H9 (cell line): Measurements from ENCODE around the gene PLD1. TPM values are rescaled to one million over a fixed set of nuclear protein-coding genes. Genes with fewer than 3 reads are reported as not detected.

Experiments used
- DNase-seq: peaks from one replicate; pipeline ENCODE4 v3.0.0-alpha.2; 2017
- H2AFZ ChIP-seq: one replicate; pipeline ENCODE4 v1.6.1; 2013; ENCODE audit warnings: mild to moderate bottlenecking, low read length, control low read depth, moderate library complexity
- H2AK5ac ChIP-seq: 2 replicates; pipeline ENCODE4 v1.6.1; 2013; ENCODE audit warnings: low read length, control low read depth, mixed read lengths; ENCODE audit not compliant: insufficient read length
- H2BK120ac ChIP-seq: one replicate; pipeline ENCODE4 v1.6.1; 2013; ENCODE audit warnings: low read depth, mild to moderate bottlenecking, low read length, control low read depth, inconsistent platforms; ENCODE audit not compliant: poor library complexity, severe bottlenecking
- H2BK12ac ChIP-seq: 2 replicates; pipeline ENCODE4 v1.6.1; 2013; ENCODE audit warnings: low read length, control low read depth, mixed read lengths, low read depth; ENCODE audit not compliant: insufficient read length
- H2BK15ac ChIP-seq: 2 replicates; pipeline ENCODE4 v1.6.1; 2013; ENCODE audit warnings: low read depth, low read length, control low read depth
- H2BK20ac ChIP-seq: one replicate; pipeline ENCODE4 v1.6.1; 2013; ENCODE audit warnings: low read depth, mild to moderate bottlenecking, low read length, control low read depth, inconsistent platforms; ENCODE audit not compliant: poor library complexity, severe bottlenecking
- H2BK5ac ChIP-seq: 2 replicates; pipeline ENCODE4 v1.6.1; 2013; ENCODE audit warnings: low read length, control low read depth, mixed read lengths; ENCODE audit not compliant: insufficient read length
- H3K14ac ChIP-seq: 2 replicates; pipeline ENCODE4 v1.6.1; 2013; ENCODE audit warnings: low read length, control low read depth; ENCODE audit not compliant: insufficient read depth
- H3K18ac ChIP-seq: 2 replicates; pipeline ENCODE4 v1.6.1; 2013; ENCODE audit warnings: low read depth, mild to moderate bottlenecking, mixed read lengths, low read length, control low read depth; ENCODE audit not compliant: insufficient read length
- H3K23ac ChIP-seq: 2 replicates; pipeline ENCODE4 v1.6.1; 2013; ENCODE audit warnings: low read length, control low read depth, mixed read lengths, low read depth; ENCODE audit not compliant: insufficient read length
- H3K23me2 ChIP-seq: 2 replicates; pipeline ENCODE4 v1.6.1; 2013; ENCODE audit warnings: low read depth, mild to moderate bottlenecking, mixed read lengths, low read length, control low read depth; ENCODE audit not compliant: insufficient read length, poor library complexity, severe bottlenecking
- H3K27ac ChIP-seq: 2 replicates; pipeline ENCODE4 v1.5.1; 2013; ENCODE audit warnings: low read length, control low read depth, mixed read lengths, low read depth; ENCODE audit not compliant: insufficient read length
- H3K27me3 ChIP-seq: 2 replicates; pipeline ENCODE4 v1.6.1; 2013; ENCODE audit warnings: low read length, control low read depth, inconsistent platforms; ENCODE audit not compliant: insufficient read depth
- H3K4ac ChIP-seq: 2 replicates; pipeline ENCODE4 v1.6.1; 2013; ENCODE audit warnings: low read depth, mild to moderate bottlenecking, control low read depth, inconsistent platforms, low read length, moderate library complexity
- H3K4me1 ChIP-seq: 2 replicates; pipeline ENCODE4 v1.6.1; 2013; ENCODE audit warnings: low read length, control low read depth, inconsistent platforms; ENCODE audit not compliant: insufficient read depth
- H3K4me2 ChIP-seq: 2 replicates; pipeline ENCODE4 v1.6.1; 2013; ENCODE audit warnings: low read length, control low read depth, mixed read lengths; ENCODE audit not compliant: insufficient read length, insufficient read depth
- H3K56ac ChIP-seq: 2 replicates; pipeline ENCODE4 v1.6.1; 2013; ENCODE audit warnings: low read depth, mild to moderate bottlenecking, mixed read lengths, low read length, control low read depth; ENCODE audit not compliant: insufficient read length
- H3K79me1 ChIP-seq: 2 replicates; pipeline ENCODE4 v1.6.1; 2013; ENCODE audit warnings: low read depth, mild to moderate bottlenecking, moderate library complexity, low read length, control low read depth, inconsistent platforms; ENCODE audit not compliant: insufficient read depth, poor library complexity, severe bottlenecking
- H3K79me2 ChIP-seq: 2 replicates; pipeline ENCODE4 v1.6.1; 2013; ENCODE audit warnings: low read length, control low read depth, inconsistent platforms; ENCODE audit not compliant: insufficient read depth
- H3K9ac ChIP-seq: 2 replicates; pipeline ENCODE4 v1.6.1; 2013; ENCODE audit warnings: low read length, control low read depth, mixed read lengths; ENCODE audit not compliant: insufficient read length; ENCODE audit errors: extremely low read depth
- H3K9me3 ChIP-seq: one replicate; pipeline ENCODE4 v1.6.1; 2013; ENCODE audit warnings: low read depth, low read length, inconsistent platforms; ENCODE audit not compliant: control insufficient read depth
- H3T11ph ChIP-seq: one replicate; pipeline ENCODE4 v1.6.1; 2013; ENCODE audit warnings: mild to moderate bottlenecking, low read length, control low read depth, inconsistent platforms
- H4K20me1 ChIP-seq: one replicate; pipeline ENCODE4 v1.6.1; 2013; ENCODE audit not compliant: control insufficient read depth, insufficient read length, insufficient read depth
- H4K5ac ChIP-seq: 2 replicates; pipeline ENCODE4 v1.6.1; 2013; ENCODE audit warnings: low read depth, mild to moderate bottlenecking, mixed read lengths, low read length, control low read depth; ENCODE audit not compliant: insufficient read length
- H4K8ac ChIP-seq: replicated peaks from 2 replicates; pipeline ENCODE4 v1.6.1; 2013; ENCODE audit warnings: low read length, control low read depth, mixed read lengths, low read depth; ENCODE audit not compliant: insufficient read length
- H4K91ac ChIP-seq: 2 replicates; pipeline ENCODE4 v1.6.1; 2013; ENCODE audit warnings: low read depth, mild to moderate bottlenecking, moderate library complexity, mixed read lengths, low read length, control low read depth; ENCODE audit not compliant: insufficient read length
- H3K27ac Mint-ChIP-seq, 3 experiments: 2 replicates in 2 of 3; 3 replicates in 1 of 3; pipeline ENCODE4 v1.8.0; 2020 to 2021; ENCODE audit warnings: mixed read lengths in 3 of 3, mild to moderate bottlenecking in 1 of 3, moderate library complexity in 1 of 3
- H3K27me3 Mint-ChIP-seq: 2 replicates; pipeline ENCODE4 v1.8.0; 2021; ENCODE audit warnings: low read depth, mild to moderate bottlenecking, moderate library complexity, mixed read lengths
- H3K36me3 Mint-ChIP-seq, 3 experiments: 2 replicates in 2 of 3; 3 replicates in 1 of 3; pipeline ENCODE4 v1.8.0; 2020 to 2021; ENCODE audit warnings: low read depth in 3 of 3, mixed read lengths in 3 of 3; ENCODE audit not compliant: insufficient read depth in 1 of 3
- H3K4me1 Mint-ChIP-seq, 2 experiments: 2 replicates each; pipeline ENCODE4 v1.8.0; 2020; ENCODE audit warnings: mixed read lengths in 2 of 2
- H3K4me3 Mint-ChIP-seq, 2 experiments: 2 replicates in 1 of 2; 3 replicates in 1 of 2; pipeline ENCODE4 v1.8.0; 2020 to 2021; ENCODE audit warnings: mild to moderate bottlenecking in 2 of 2, mixed read lengths in 2 of 2, moderate library complexity in 1 of 2
- H3K9me3 Mint-ChIP-seq, 2 experiments: 2 replicates in 1 of 2; 3 replicates in 1 of 2; pipeline ENCODE4 v1.8.0; 2020; ENCODE audit warnings: mild to moderate bottlenecking in 2 of 2, mixed read lengths in 2 of 2, moderate library complexity in 1 of 2
- WGBS: extraction: QIAGEN DNeasy Blood & Tissue Kit; methylation state at CpG from one replicate; pipeline ENCODE4 v1.1.7; 2013; ENCODE audit warnings: missing lambda C conversion rate, low lambda C conversion rate, mixed read lengths; ENCODE audit not compliant: insufficient read length; ENCODE audit errors: extremely low coverage; 5-methylcytosine and 5-hydroxymethylcytosine counted together
- total RNA-seq: library from RNA; stranded (reverse); gene quantifications from 2 replicates; pipeline ENCODE4 v1.2.1, GENCODE V29; 2021
- TF ChIP-seq, protein P1 (sequence below): fragments of 200-600 bp; sonication (generic); conservative IDR thresholded peaks from 3 replicates; pipeline ENCODE4 v1.8.0; 2021; ENCODE audit warnings: antibody characterized with exemption, mild to moderate bottlenecking

Gene PLD1
- total RNA-seq, 1 experiment from 2014 or later: 1.8 TPM

DNA sequence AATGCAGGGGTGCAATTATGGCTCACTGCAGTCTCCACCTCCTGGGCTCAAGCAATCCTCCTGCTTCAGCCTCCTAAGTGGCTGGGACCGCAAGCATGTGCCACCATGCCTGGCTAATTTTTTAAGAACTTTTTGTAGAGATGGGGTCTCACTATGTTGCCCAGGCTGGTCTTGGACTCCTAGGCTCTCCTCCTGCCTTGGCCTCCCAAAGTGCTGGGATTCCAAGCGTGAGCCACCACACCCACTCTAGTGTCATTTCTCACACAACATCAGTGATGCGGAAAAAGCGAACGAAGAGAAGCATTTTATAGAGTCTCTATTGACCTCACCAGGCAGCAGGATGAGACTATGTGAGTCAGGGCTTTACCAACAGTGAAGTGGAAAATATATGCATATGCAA is 137.7 kb downstream of the PLD1 start:
- H3K14ac ChIP-seq: no peak overlapping the region
- H3K56ac ChIP-seq: no peak overlapping the region
- H3K4me1 ChIP-seq: no peaks in the 10 kb centered on the region
- H2BK5ac ChIP-seq: no peak overlapping the region
- no peak overlapping the region for H3K18ac ChIP-seq
- Mint-ChIP-seq H3K27ac (no peak overlapping the region), H3K9me3 (no peaks in the 10 kb centered on the region), H3K27me3 (no peaks in the 10 kb centered on the region), H3K4me1 (peaks cover 2% of the 10 kb centered on the region in 2 experiments; a peak in 1 of 4 replicates), H3K36me3 (no peaks in the 10 kb centered on the region), H3K4me3 (no peak overlapping the region)
- no peak overlapping the region for H2BK120ac ChIP-seq
- no peak overlapping the region for H3T11ph ChIP-seq
- H2BK12ac ChIP-seq: no peak overlapping the region
- no peak overlapping the region for H2BK15ac ChIP-seq
- no CpG with 5 or more reads among the region's 5 CpGs for WGBS
- H3K23me2 ChIP-seq: no peaks in the 10 kb centered on the region
- DNase-seq: no peak
- no peaks in the 10 kb centered on the region for H3K79me1 ChIP-seq
- no peak overlapping the region for H3K27ac ChIP-seq
- no peak overlapping the region for H4K91ac ChIP-seq
- H3K9ac ChIP-seq: no peak overlapping the region
- H3K4ac ChIP-seq: no peak overlapping the region
- H2AK5ac ChIP-seq: no peak overlapping the region
- no peaks in the 10 kb centered on the region for H3K9me3 ChIP-seq
- H3K79me2 ChIP-seq: no peaks in the 10 kb centered on the region
- no peak overlapping the region for H3K23ac ChIP-seq
- H2AFZ ChIP-seq: no peak overlapping the region
- H4K8ac ChIP-seq: no peak overlapping the region
- no peak overlapping the region for H3K4me2 ChIP-seq
- H4K5ac ChIP-seq: no peak overlapping the region
- no peaks in the 10 kb centered on the region for H3K27me3 ChIP-seq
- TF ChIP-seq, protein P1, sequence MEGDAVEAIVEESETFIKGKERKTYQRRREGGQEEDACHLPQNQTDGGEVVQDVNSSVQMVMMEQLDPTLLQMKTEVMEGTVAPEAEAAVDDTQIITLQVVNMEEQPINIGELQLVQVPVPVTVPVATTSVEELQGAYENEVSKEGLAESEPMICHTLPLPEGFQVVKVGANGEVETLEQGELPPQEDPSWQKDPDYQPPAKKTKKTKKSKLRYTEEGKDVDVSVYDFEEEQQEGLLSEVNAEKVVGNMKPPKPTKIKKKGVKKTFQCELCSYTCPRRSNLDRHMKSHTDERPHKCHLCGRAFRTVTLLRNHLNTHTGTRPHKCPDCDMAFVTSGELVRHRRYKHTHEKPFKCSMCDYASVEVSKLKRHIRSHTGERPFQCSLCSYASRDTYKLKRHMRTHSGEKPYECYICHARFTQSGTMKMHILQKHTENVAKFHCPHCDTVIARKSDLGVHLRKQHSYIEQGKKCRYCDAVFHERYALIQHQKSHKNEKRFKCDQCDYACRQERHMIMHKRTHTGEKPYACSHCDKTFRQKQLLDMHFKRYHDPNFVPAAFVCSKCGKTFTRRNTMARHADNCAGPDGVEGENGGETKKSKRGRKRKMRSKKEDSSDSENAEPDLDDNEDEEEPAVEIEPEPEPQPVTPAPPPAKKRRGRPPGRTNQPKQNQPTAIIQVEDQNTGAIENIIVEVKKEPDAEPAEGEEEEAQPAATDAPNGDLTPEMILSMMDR: no peak
- no peak overlapping the region for H2BK20ac ChIP-seq
- H4K20me1 ChIP-seq: no peaks in the 10 kb centered on the region
